Ascending aorta (tissue), 2 donors: ENCODE data around the gene DDX52. TPM values are rescaled to one million over a fixed set of nuclear protein-coding genes. Genes with fewer than 3 reads are reported as not detected.

Source experiments
- DNase-seq, 2 donors: peaks; one replicate each; pipeline ENCODE4 v3.0.0-alpha.2; 2019; ENCODE audit warnings: low spot score in 2 of 2
- H3K27ac ChIP-seq, 2 donors: fragments of 200-600 bp; sonication (generic); one replicate each; pipeline ENCODE4 v1.5.1; 2016 to 2017; ENCODE audit warnings: mild to moderate bottlenecking in 1 of 2
- H3K27me3 ChIP-seq: fragments of 200-600 bp; sonication (generic); one replicate; pipeline ENCODE4 v1.5.1; 2017
- H3K36me3 ChIP-seq, 2 donors: fragments of 200-600 bp; sonication (generic); one replicate each; pipeline ENCODE4 v1.5.1; 2016
- H3K4me1 ChIP-seq, 2 donors: fragments of 200-600 bp; sonication (generic); one replicate each; pipeline ENCODE4 v1.5.1; 2016 to 2017; ENCODE audit warnings: mild to moderate bottlenecking in 1 of 2
- H3K4me3 ChIP-seq, 2 donors: fragments of 200-600 bp; sonication (generic); one replicate each; pipeline ENCODE4 v1.5.1; 2016 to 2017; ENCODE audit warnings: mild to moderate bottlenecking in 1 of 2
- H3K9me3 ChIP-seq, 2 donors: fragments of 200-600 bp; sonication (generic); one replicate each; pipeline ENCODE4 v1.5.1; 2016
- intact Hi-C: fragments of 100-400 bp; cut with DNase I; formaldehyde crosslinking; loops from one replicate; pipeline ENCODE4 v1.15.1; 2023
- total RNA-seq: library from RNA; depleted of rRNA; stranded (reverse); fragments of >200 nt; gene quantifications from one replicate; pipeline ENCODE4 v1.1.0, GENCODE V29; 2016
- TF ChIP-seq, protein P1 (sequence below), 3 experiments: fragments of 200-600 bp in 2 of 3; fragments of 450-650 bp in 1 of 3; sonication (generic) in 2 of 3; IDR thresholded peaks; one replicate each; pipeline ENCODE4 v1.5.1; 2016 to 2019; ENCODE audit warnings: antibody characterized with exemption in 3 of 3, mild to moderate bottlenecking in 1 of 3, moderate library complexity in 1 of 3

DDX52 gene
- total RNA-seq, 1 donor from 2014 or later: 12.6 TPM

DNA sequence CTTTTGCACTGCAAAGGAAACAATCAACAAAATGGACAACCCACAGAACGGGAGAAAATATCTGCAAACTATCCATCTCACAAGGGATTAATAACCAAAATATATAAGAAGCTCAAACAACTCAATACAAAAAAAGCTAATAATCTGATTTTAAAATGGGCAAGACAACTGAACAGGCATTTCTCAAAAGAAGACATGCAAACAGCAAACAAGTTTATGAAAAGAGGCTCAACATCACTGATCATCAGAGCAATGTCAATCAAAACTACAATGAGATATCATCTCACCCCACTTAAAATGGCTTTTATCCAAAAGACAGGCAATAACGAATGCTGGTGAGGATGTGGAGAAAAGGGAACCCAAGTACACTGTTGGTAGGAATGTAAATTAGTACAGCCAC is 68.8 kb downstream of the DDX52 start:
- peaks cover 57 to 88% of the 10 kb centered on the region in 2 donors for H3K36me3 ChIP-seq
- intact Hi-C loops: no loop called here
- TF ChIP-seq, protein P1, sequence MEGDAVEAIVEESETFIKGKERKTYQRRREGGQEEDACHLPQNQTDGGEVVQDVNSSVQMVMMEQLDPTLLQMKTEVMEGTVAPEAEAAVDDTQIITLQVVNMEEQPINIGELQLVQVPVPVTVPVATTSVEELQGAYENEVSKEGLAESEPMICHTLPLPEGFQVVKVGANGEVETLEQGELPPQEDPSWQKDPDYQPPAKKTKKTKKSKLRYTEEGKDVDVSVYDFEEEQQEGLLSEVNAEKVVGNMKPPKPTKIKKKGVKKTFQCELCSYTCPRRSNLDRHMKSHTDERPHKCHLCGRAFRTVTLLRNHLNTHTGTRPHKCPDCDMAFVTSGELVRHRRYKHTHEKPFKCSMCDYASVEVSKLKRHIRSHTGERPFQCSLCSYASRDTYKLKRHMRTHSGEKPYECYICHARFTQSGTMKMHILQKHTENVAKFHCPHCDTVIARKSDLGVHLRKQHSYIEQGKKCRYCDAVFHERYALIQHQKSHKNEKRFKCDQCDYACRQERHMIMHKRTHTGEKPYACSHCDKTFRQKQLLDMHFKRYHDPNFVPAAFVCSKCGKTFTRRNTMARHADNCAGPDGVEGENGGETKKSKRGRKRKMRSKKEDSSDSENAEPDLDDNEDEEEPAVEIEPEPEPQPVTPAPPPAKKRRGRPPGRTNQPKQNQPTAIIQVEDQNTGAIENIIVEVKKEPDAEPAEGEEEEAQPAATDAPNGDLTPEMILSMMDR (IDR thresholded peaks at IDR 0.05): no peak

DNA sequence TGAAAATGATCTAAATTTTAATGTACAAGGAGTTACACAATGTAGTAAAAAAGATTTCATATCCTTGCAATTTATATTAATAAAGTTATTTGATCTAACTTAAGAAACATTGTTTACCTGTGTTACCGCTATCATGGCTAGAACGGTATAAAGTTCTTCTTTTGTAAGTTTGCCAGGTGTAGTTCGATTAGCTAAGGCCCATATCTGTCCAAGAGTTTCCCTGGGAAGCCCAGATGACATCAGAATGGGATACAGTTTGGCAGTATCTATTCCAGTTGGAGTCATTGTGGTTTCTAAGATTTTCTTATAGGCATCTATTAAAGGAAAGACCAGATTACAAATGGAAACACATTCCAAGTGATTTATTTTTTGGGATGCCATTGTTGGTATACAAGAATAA is 71.6 kb downstream of the DDX52 start:
- DNase-seq: no peak
- H3K4me3 ChIP-seq: no peak overlapping the region
- intact Hi-C loops: no loop called here
- no peak overlapping the region for H3K27ac ChIP-seq
- no peaks in the 10 kb centered on the region for H3K27me3 ChIP-seq
- peaks cover 62 to 90% of the 10 kb centered on the region in 2 donors for H3K36me3 ChIP-seq
- H3K4me1 ChIP-seq: no peaks in the 10 kb centered on the region
- peaks cover 0 to 9% of the 10 kb centered on the region in 2 donors for H3K9me3 ChIP-seq
- TF ChIP-seq, protein P1 (IDR thresholded peaks at IDR 0.05): no peak

More for the DNA sequence above, 68.8 kb downstream of the DDX52 start:
- no peaks in the 10 kb centered on the region for H3K27me3 ChIP-seq
- no peaks in the 10 kb centered on the region for H3K4me1 ChIP-seq
- H3K27ac ChIP-seq: no peak overlapping the region
- H3K9me3 ChIP-seq: peaks cover 0 to 9% of the 10 kb centered on the region in 2 donors
- no peak for DNase-seq
- no peak overlapping the region for H3K4me3 ChIP-seq

DNA sequence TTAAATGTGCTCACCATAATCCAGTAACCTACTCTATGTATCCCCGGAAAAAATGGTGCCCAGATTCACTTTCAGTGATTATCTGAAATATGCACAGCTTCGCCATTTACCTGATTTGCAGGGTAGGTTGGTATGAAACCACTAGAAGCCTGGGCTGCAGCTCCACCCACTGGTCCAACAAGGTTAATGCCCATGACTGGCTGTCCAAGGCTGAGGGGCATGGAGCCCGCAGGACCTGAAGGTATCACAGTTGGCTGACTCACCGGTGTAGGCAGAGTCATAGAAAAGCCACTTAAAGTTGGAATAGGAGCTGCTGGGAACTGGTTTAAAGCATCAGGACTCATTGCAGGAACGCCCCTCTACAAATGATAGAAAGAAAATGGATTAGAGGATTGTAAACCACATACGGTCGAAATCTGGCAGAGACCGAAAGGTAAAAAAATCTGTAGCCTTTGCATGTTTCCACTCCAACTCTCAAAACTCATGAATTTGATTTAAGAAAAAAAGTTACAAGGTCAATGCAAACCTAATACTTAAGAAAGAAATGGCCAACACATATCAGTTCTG is 72.6 kb downstream of the DDX52 start:
- H3K4me1 ChIP-seq: no peaks in the 10 kb centered on the region
- H3K4me3 ChIP-seq: no peak overlapping the region
- peaks cover 0 to 9% of the 10 kb centered on the region in 2 donors for H3K9me3 ChIP-seq
- peaks cover 60 to 85% of the 10 kb centered on the region in 2 donors for H3K36me3 ChIP-seq
- DNase-seq: no peak
- H3K27ac ChIP-seq: no peak overlapping the region
- TF ChIP-seq, protein P1 (IDR thresholded peaks at IDR 0.05): peak in 2 of 3 experiments; percentile 6 to 23
- intact Hi-C loops: no loop called here
- no peaks in the 10 kb centered on the region for H3K27me3 ChIP-seq

DNA sequence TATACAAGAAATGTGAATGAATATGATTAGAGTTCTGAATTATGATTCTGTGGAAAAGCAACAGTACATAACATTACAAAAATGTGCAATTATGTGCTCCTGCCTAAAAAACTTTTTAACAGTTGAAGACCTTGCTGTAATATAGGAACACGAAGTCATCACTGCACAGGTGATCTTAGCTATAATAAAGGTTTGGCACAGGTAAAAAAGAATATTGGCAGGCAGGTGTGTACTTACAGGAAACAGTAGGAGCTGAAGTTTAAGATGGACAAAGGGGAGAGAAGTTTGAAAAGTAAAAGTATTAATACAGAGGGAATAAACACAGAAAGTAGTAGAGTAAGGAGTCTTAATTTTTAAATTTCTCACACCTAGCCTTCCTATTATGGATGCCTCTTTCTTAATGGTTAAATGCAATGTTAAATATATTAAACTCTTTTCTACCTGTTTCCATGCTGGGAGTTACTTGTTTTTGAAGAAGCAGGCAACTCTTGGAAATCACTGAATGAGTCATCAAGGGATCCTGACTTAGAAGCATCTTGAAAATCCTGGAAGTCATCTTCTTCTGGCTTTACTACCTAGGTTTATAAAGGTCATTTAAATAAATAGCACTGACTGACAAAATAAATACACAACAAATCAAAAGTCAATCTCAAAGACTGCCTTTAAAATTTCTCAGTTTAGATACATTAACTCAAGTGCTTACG is 74.7 kb downstream of the DDX52 start:
- Histone ChIP-seq H3K36me3 (peaks cover 51 to 81% of the 10 kb centered on the region in 2 donors), H3K27ac (no peak overlapping the region), H3K4me3 (no peak overlapping the region), H3K27me3 (no peaks in the 10 kb centered on the region), H3K9me3 (no peaks in the 10 kb centered on the region), H3K4me1 (no peaks in the 10 kb centered on the region)
- intact Hi-C loops: no loop called here
- no peak for DNase-seq
- TF ChIP-seq, protein P1 (IDR thresholded peaks at IDR 0.05): no peak

DNA sequence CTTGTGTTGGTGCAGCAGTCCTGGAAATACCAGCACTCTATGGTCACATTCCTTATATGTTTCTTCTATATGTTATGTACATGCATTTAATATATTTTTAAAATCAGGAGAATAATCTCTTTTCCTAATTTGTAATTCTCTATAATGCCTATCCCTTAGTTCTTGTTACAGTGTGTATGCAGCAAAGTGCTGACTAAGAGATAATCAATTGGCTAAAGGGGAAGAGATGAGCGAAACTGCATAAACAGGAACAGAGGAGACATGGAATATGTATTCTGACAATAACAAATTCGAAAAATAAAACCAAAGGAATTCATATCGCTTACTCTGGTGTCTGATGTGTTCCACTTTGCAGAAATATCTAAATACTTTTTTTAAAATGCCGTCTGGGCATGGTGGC is 75.7 kb downstream of the DDX52 start:
- H3K4me3 ChIP-seq: no peak overlapping the region
- TF ChIP-seq, protein P1 (IDR thresholded peaks at IDR 0.05): no peak
- H3K27ac ChIP-seq: no peak overlapping the region
- no peaks in the 10 kb centered on the region for H3K27me3 ChIP-seq
- intact Hi-C loops: no loop called here
- no peak for DNase-seq
- peaks cover 51 to 76% of the 10 kb centered on the region in 2 donors for H3K36me3 ChIP-seq
- H3K4me1 ChIP-seq: no peaks in the 10 kb centered on the region
- no peaks in the 10 kb centered on the region for H3K9me3 ChIP-seq
